ENCODE data around the gene REC8. TPM values are rescaled to one million over a fixed set of nuclear protein-coding genes. Genes with fewer than 3 reads are reported as not detected.

The REC8 gene
- total and polyA plus RNA-seq, 2 of the 13 experiments (the other 11 are each of a cell fraction or from before 2014, with no cell fraction given) = 3.4 to 14.7 TPM

- TF ChIP-seq, protein P1, sequence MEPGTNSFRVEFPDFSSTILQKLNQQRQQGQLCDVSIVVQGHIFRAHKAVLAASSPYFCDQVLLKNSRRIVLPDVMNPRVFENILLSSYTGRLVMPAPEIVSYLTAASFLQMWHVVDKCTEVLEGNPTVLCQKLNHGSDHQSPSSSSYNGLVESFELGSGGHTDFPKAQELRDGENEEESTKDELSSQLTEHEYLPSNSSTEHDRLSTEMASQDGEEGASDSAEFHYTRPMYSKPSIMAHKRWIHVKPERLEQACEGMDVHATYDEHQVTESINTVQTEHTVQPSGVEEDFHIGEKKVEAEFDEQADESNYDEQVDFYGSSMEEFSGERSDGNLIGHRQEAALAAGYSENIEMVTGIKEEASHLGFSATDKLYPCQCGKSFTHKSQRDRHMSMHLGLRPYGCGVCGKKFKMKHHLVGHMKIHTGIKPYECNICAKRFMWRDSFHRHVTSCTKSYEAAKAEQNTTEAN (CRISPR knock-in tag; conservative IDR thresholded peaks at IDR 0.05) = peak; percentile 81
- TF ChIP-seq, protein P2, sequence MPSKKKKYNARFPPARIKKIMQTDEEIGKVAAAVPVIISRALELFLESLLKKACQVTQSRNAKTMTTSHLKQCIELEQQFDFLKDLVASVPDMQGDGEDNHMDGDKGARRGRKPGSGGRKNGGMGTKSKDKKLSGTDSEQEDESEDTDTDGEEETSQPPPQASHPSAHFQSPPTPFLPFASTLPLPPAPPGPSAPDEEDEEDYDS (CRISPR knock-in tag; IDR thresholded peaks at IDR 0.05) = peak; percentile 94
- peak; percentile 64; the same call in 1 of the 2 replicates for TF ChIP-seq ZSCAN22 (CRISPR knock-in tag; IDR thresholded peaks at IDR 0.05)
- TF ChIP-seq, protein P3, sequence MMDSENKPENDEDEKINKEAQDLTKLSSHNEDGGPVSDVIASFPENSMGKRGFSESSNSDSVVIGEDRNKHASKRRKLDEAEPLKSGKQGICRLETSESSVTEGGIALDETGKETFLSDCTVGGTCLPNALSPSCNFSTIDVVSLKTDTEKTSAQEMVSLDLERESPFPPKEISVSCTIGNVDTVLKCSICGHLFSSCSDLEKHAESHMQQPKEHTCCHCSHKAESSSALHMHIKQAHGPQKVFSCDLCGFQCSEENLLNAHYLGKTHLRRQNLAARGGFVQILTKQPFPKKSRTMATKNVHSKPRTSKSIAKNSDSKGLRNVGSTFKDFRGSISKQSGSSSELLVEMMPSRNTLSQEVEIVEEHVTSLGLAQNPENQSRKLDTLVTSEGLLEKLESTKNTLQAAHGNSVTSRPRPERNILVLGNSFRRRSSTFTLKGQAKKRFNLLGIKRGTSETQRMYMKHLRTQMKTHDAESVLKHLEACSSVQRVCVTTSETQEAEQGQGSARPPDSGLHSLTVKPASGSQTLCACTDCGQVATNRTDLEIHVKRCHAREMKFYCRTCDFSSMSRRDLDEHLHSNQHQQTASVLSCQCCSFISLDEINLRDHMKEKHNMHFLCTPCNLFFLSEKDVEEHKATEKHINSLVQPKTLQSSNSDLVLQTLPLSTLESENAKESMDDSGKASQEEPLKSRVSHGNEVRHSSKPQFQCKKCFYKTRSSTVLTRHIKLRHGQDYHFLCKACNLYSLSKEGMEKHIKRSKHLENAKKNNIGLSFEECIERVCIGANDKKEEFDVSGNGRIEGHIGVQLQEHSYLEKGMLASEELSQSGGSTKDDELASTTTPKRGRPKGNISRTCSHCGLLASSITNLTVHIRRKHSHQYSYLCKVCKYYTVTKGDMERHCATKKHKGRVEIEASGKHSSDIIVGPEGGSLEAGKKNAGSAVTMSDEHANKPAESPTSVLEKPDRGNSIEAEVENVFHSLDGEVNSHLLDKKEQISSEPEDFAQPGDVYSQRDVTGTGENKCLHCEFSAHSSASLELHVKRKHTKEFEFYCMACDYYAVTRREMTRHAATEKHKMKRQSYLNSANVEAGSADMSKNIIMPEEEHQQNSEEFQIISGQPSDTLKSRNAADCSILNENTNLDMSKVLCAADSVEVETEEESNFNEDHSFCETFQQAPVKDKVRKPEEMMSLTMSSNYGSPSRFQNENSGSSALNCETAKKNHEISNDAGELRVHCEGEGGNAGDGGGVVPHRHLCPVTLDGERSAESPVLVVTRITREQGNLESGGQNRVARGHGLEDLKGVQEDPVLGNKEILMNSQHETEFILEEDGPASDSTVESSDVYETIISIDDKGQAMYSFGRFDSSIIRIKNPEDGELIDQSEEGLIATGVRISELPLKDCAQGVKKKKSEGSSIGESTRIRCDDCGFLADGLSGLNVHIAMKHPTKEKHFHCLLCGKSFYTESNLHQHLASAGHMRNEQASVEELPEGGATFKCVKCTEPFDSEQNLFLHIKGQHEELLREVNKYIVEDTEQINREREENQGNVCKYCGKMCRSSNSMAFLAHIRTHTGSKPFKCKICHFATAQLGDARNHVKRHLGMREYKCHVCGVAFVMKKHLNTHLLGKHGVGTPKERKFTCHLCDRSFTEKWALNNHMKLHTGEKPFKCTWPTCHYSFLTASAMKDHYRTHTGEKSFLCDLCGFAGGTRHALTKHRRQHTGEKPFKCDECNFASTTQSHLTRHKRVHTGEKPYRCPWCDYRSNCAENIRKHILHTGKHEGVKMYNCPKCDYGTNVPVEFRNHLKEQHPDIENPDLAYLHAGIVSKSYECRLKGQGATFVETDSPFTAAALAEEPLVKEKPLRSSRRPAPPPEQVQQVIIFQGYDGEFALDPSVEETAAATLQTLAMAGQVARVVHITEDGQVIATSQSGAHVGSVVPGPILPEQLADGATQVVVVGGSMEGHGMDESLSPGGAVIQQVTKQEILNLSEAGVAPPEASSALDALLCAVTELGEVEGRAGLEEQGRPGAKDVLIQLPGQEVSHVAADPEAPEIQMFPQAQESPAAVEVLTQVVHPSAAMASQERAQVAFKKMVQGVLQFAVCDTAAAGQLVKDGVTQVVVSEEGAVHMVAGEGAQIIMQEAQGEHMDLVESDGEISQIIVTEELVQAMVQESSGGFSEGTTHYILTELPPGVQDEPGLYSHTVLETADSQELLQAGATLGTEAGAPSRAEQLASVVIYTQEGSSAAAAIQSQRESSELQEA (CRISPR knock-in tag; IDR thresholded peaks at IDR 0.05; ENCODE audit: not compliant biosample characterization) = peak; percentile 84
- TF ChIP-seq, protein P4, sequence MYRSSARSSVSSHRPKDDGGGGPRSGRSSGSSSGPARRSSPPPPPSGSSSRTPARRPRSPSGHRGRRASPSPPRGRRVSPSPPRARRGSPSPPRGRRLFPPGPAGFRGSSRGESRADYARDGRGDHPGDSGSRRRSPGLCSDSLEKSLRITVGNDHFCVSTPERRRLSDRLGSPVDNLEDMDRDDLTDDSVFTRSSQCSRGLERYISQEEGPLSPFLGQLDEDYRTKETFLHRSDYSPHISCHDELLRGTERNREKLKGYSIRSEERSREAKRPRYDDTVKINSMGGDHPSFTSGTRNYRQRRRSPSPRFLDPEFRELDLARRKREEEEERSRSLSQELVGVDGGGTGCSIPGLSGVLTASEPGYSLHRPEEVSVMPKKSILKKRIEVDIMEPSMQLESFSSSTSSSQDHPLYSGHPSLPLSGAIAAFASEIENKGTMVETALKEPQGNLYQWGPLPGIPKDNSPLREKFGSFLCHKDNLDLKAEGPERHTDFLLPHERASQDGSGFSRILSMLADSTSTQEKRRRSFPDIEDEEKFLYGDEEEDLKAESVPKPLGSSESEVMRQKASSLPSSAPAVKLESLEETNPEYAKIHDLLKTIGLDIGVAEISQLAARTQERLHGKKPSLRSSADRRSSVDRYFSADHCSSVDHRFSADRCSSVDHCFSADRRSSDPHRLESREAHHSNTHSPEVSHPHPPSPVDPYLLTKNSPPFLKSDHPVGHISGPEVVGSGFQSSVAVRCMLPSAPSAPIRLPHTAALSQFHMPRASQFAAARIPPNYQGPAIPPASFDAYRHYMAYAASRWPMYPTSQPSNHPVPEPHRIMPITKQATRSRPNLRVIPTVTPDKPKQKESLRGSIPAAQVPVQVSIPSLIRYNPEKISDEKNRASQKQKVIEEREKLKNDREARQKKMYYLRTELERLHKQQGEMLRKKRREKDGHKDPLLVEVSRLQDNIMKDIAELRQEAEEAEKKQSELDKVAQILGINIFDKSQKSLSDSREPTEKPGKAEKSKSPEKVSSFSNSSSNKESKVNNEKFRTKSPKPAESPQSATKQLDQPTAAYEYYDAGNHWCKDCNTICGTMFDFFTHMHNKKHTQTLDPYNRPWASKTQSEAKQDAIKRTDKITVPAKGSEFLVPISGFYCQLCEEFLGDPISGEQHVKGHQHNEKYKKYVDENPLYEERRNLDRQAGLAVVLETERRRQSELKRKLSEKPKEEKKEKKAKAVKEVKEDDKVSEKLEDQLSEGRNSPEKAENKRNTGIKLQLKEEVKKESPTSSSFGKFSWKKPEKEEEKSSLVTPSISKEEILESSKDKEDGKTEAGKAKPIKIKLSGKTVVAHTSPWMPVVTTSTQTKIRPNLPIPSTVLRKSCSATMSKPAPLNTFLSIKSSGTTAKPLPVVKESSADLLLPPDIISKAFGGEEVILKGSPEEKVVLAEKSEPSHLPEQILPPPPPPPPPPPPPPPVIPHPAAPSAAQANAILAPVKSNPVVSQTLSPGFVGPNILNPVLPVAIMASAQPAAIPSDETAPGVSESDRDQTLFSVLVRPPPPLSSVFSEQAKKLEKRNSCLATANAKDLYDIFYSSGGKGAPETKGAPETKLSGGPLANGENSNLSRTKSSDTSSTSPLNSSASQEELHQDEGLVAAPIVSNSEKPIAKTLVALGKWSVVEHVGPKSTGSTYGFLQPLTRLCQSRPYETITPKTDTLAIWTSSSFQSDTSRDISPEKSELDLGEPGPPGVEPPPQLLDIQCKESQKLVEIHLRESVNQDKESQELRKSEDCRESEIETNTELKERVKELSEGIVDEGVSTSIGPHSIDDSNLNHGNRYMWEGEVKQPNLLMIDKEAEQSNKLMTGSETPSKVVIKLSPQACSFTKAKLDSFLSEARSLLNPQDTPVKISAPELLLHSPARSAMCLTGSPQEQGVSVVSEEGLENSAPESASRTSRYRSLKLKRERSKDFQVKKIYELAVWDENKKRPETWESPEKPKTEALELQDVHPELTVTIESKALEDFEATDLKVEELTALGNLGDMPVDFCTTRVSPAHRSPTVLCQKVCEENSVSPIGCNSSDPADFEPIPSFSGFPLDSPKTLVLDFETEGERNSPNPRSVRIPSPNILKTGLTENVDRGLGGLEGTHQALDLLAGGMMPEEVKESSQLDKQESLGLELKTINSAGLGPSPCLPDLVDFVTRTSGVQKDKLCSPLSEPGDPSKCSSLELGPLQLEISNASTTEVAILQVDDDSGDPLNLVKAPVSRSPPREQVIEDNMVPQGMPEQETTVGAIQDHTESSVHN (CRISPR knock-in tag; IDR thresholded peaks at IDR 0.05) = peak; percentile 95
Observed at GRCh38 chr14:24215495-24216344, 43.8 kb downstream of the REC8 start, which contains the start of gene MDP1 (continued).

Measured in HepG2 (cell line).